Caco-2 (cell line): ENCODE data around the gene ARHGEF6. TPM values are rescaled to one million over a fixed set of nuclear protein-coding genes. Genes with fewer than 3 reads are reported as not detected.

ENCODE experiments used
- BruUV-seq: library from RNA; stranded (reverse); fragments of 400-500 nt; replicated peaks from 2 replicates; lab custom pipeline; 2021; lab: Mats Ljungman, UMichigan
- CTCF ChIA-PET: fragments of 300-600 bp; sonication (Branson Sonifier 250); formaldehyde crosslinking; loops from one replicate; lab custom pipeline; 2022; ENCODE audit warnings: antibody characterized with exemption; lab: Charles Lee
- POLR2A ChIA-PET: fragments of 300-600 bp; sonication (Branson Sonifier 250); formaldehyde crosslinking; loops from one replicate; lab custom pipeline; 2022; ENCODE audit warnings: antibody characterized with exemption; lab: Charles Lee
- DNase-seq, 2 experiments: peaks; one replicate each; pipeline versions ENCODE4 v3.0.0 to v3.0.0-alpha.2; 2020 to 2022
- H3K27me3 ChIP-seq: replicated peaks from 2 replicates; pipeline ENCODE4 v1.6.0; 2011; ENCODE audit warnings: low read length; ENCODE audit not compliant: control insufficient read depth, insufficient read depth
- H3K36me3 ChIP-seq: 2 replicates; pipeline ENCODE4 v1.5.1; 2011; ENCODE audit warnings: low read length; ENCODE audit not compliant: control insufficient read depth, insufficient read depth
- H3K4me1 ChIP-seq: fragments of 250-450 bp; sonication (Bioruptor Pico); 2 replicates; pipeline ENCODE4 v1.5.1; 2020; ENCODE audit warnings: mild to moderate bottlenecking
- H3K4me3 ChIP-seq: 2 replicates; pipeline ENCODE4 v1.5.1; 2011; ENCODE audit warnings: low read depth, mild to moderate bottlenecking, control low read depth, low read length
- H3K9me3 ChIP-seq: fragments of 250-450 bp; sonication (Bioruptor Pico); 2 replicates; pipeline ENCODE4 v1.5.1; 2020; ENCODE audit warnings: mild to moderate bottlenecking, moderate library complexity
- H3K27ac Mint-ChIP-seq: one replicate; pipeline ENCODE4 v1.8.0; 2022; ENCODE audit warnings: mixed read lengths; ENCODE audit not compliant: unreplicated experiment
- H3K27me3 Mint-ChIP-seq: one replicate; pipeline ENCODE4 v1.8.0; 2022; ENCODE audit warnings: mixed read lengths; ENCODE audit not compliant: insufficient read depth, unreplicated experiment
- H3K36me3 Mint-ChIP-seq: one replicate; pipeline ENCODE4 v1.8.0; 2022; ENCODE audit warnings: mild to moderate bottlenecking, mixed read lengths; ENCODE audit not compliant: insufficient read depth, unreplicated experiment
- H3K4me1 Mint-ChIP-seq: one replicate; pipeline ENCODE4 v1.8.0; 2022; ENCODE audit warnings: low read depth, mixed read lengths; ENCODE audit not compliant: unreplicated experiment
- H3K4me3 Mint-ChIP-seq: one replicate; pipeline ENCODE4 v1.8.0; 2022; ENCODE audit warnings: mild to moderate bottlenecking, moderate library complexity, mixed read lengths; ENCODE audit not compliant: unreplicated experiment
- H3K9me3 Mint-ChIP-seq: one replicate; pipeline ENCODE4 v1.8.0; 2022; ENCODE audit warnings: mixed read lengths; ENCODE audit not compliant: unreplicated experiment
- CTCF ChIP-seq, 2 experiments: fragments of 200-600 bp in 1 of 2; IDR thresholded peaks; 1 replicate in 1 of 2; 2 replicates in 1 of 2; pipeline versions ENCODE4 v1.5.1 to v1.8.0; 2011 to 2022; ENCODE audit warnings: antibody characterized with exemption in 1 of 2, control low read depth in 1 of 2, inconsistent platforms in 1 of 2, low read depth in 1 of 2, low read length in 1 of 2, mild to moderate bottlenecking in 1 of 2, moderate library complexity in 1 of 2; ENCODE audit not compliant: insufficient read depth in 1 of 2, severe bottlenecking in 1 of 2, unreplicated experiment in 1 of 2
- intact Hi-C: fragments of 100-400 bp; cut with micrococcal nuclease; formaldehyde crosslinking; loops from one replicate; pipeline ENCODE4 v1.10.0; 2022; ENCODE audit not compliant: unreplicated experiment
- total RNA-seq: library from RNA; stranded (reverse); gene quantifications from 2 replicates; pipeline ENCODE4 v1.2.3, GENCODE V29; 2022

ARHGEF6 gene
- total RNA-seq, 1 experiment from 2014 or later, result not detected

DNA sequence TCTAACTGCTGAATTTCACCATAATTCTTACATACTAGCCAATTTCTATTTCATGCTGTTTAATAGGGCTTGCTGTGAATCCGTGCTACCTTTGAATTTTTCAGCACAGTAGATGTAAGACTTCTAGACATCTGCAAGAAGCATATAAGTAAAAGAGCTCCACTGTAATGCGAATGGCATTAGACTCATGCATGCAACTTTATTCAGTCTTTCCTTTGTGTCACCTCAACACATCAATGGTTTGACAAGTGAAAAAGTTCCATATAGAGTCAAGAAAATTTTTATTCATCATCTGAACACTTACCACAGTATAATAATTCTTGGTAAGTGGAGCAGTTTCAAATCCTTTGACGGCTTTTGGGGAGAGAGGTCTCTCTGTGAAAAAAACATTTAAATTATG is 48.9 kb downstream of the ARHGEF6 start:
- H3K9me3 ChIP-seq, result no peaks in the 10 kb centered on the region
- POLR2A ChIA-PET, result no interaction called here
- Mint-ChIP-seq H3K36me3 (peaks cover 6% of the 10 kb centered on the region), H3K27me3 (no peaks in the 10 kb centered on the region), H3K9me3 (no peaks in the 10 kb centered on the region), H3K4me3 (no peak overlapping the region), H3K4me1 (no peaks in the 10 kb centered on the region), H3K27ac (no peak overlapping the region)
- no peaks in the 10 kb centered on the region for H3K36me3 ChIP-seq
- H3K27me3 ChIP-seq, result no peaks in the 10 kb centered on the region
- no TSS peak for BruUV-seq
- CTCF ChIA-PET, result no interaction called here
- TF ChIP-seq CTCF (IDR thresholded peaks at IDR 0.05; ENCODE audit: insufficient read depth in 1 of 2, low read depth in 1 of 2, low read length in 1 of 2, severe bottlenecking in 1 of 2, unreplicated experiment in 1 of 2), result no peak
- H3K4me1 ChIP-seq, result no peaks in the 10 kb centered on the region
- no peak overlapping the region for H3K4me3 ChIP-seq
- DNase-seq, result no peak
- intact Hi-C loops, result no loop called here

- POLR2A ChIA-PET, result no interaction called here
- no peaks in the 10 kb centered on the region for H3K4me1 Mint-ChIP-seq
- no TSS peak for BruUV-seq
Measured at GRCh38 chrX:136731207-136731782, 49.4 kb downstream of the ARHGEF6 start.

DNA sequence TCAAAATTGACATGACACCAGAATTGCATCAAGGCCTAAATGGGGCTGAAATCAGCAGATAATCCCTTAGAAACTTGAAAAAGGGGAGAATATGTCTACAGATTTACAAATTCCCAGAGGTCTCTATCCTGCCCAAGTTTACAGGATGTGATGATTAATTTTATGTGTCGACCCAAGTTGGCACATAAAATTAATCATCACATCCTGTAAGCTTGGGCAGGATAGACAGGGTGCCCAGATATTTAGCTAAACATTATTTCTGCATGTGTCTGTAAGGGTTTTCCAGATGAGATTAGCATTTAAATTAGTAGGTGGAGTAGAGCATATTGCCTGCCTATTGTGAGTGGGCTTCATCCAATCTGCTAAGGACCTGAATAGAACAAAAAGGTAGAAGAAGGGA is 52.3 kb downstream of the ARHGEF6 start:
- H3K4me1 Mint-ChIP-seq, result no peaks in the 10 kb centered on the region
- no TSS peak for BruUV-seq

More at GRCh38 chrX:136731207-136731782, 49.4 kb downstream of the ARHGEF6 start:
- DNase-seq, result no peak
- Mint-ChIP-seq H3K9me3 (no peaks in the 10 kb centered on the region), H3K27me3 (no peaks in the 10 kb centered on the region), H3K36me3 (peaks cover 6% of the 10 kb centered on the region), H3K27ac (no peak overlapping the region), H3K4me3 (no peak overlapping the region)
- Histone ChIP-seq H3K4me1 (no peaks in the 10 kb centered on the region), H3K9me3 (no peaks in the 10 kb centered on the region), H3K4me3 (no peak overlapping the region), H3K27me3 (no peaks in the 10 kb centered on the region), H3K36me3 (no peaks in the 10 kb centered on the region)
- intact Hi-C loops, result no loop called here
- TF ChIP-seq CTCF (IDR thresholded peaks at IDR 0.05; ENCODE audit: insufficient read depth in 1 of 2, low read depth in 1 of 2, low read length in 1 of 2, severe bottlenecking in 1 of 2, unreplicated experiment in 1 of 2), result no peak
- CTCF ChIA-PET, result no interaction called here

More for the DNA sequence above, 52.3 kb downstream of the ARHGEF6 start:
- Histone ChIP-seq H3K4me1 (no peaks in the 10 kb centered on the region), H3K27me3 (no peaks in the 10 kb centered on the region), H3K36me3 (no peaks in the 10 kb centered on the region), H3K9me3 (no peaks in the 10 kb centered on the region), H3K4me3 (no peak overlapping the region)
- Mint-ChIP-seq H3K9me3 (no peaks in the 10 kb centered on the region), H3K4me3 (no peak overlapping the region), H3K36me3 (no peaks in the 10 kb centered on the region), H3K27me3 (no peaks in the 10 kb centered on the region), H3K27ac (no peak overlapping the region)
- TF ChIP-seq CTCF (IDR thresholded peaks at IDR 0.05; ENCODE audit: insufficient read depth in 1 of 2, low read depth in 1 of 2, low read length in 1 of 2, severe bottlenecking in 1 of 2, unreplicated experiment in 1 of 2), result no peak
- ChIA-PET CTCF (interaction anchor here (0.6 kb wide), 1 partner anchor 17 kb away, joined by 3 read pairs; no protein-coding TSS in a partner anchor), POLR2A (no interaction called here)
- intact Hi-C loops, result no loop called here
- no peak for DNase-seq
